Epidermal melanocyte (primary cell): Measurements from ENCODE around the gene RPS2.
"Not testable (repeated sequence)": the region's sequence is repeated elsewhere in the genome, so short reads cannot be mapped to it uniquely, and the experiment has no call there.

Experiments used
- DNase-seq: peaks from one replicate; pipeline ENCODE4 v3.0.0; 2011; ENCODE audit warnings: low spot score; ENCODE audit not compliant: insufficient read length

The RPS2 gene

GRCh38 chr16:1942810-1943726 lies 21.6 kb downstream of the RPS2 start, which contains the start of gene MSRB1:
MSRB1 (minus strand) TSS chr16:1943199; CDS start chr16:1943156, 43 bp downstream.
- peak; percentile 99 for DNase-seq

GRCh38 chr16:1942047-1942809 lies 22.4 kb downstream of the RPS2 start:
- no peak for DNase-seq

- DNase-seq, result no peak
Measured at GRCh38 chr16:1941162-1942046, 23.2 kb downstream of the RPS2 start.

GRCh38 chr16:1940273-1941161 lies 24.1 kb downstream of the RPS2 start:
- DNase-seq, result no peak

- DNase-seq, result not testable (repeated sequence)
Measured at GRCh38 chr16:1939833-1940232, 24.8 kb downstream of the RPS2 start.

- DNase-seq, result no peak
Measured at GRCh38 chr16:1938910-1939309, 25.7 kb downstream of the RPS2 start.

- no peak for DNase-seq
Measured at GRCh38 chr16:1938316-1938715, 26.3 kb downstream of the RPS2 start.

GRCh38 chr16:1936945-1937479 lies 27.6 kb downstream of the RPS2 start:
- no peak for DNase-seq

GRCh38 chr16:1933097-1933661 lies 31.4 kb downstream of the RPS2 start:
- no peak for DNase-seq

GRCh38 chr16:1932050-1933028 lies 32.3 kb downstream of the RPS2 start:
- no peak for DNase-seq

GRCh38 chr16:1930338-1930720 lies 34.3 kb downstream of the RPS2 start:
- no peak for DNase-seq

- DNase-seq, result peak; percentile 83
Measured at GRCh38 chr16:1929578-1930337, 34.9 kb downstream of the RPS2 start.

GRCh38 chr16:1929105-1929504 lies 35.5 kb downstream of the RPS2 start:
- no peak for DNase-seq

GRCh38 chr16:1926271-1926670 lies 38.4 kb downstream of the RPS2 start:
- DNase-seq, result no peak

- DNase-seq, result no peak
Measured at GRCh38 chr16:1924095-1924494, 40.5 kb downstream of the RPS2 start.

- DNase-seq, result no peak
Measured at GRCh38 chr16:1923299-1924034, 41.2 kb downstream of the RPS2 start.

GRCh38 chr16:1922357-1922756 lies 42.3 kb downstream of the RPS2 start:
- DNase-seq, result no peak
